Parathyroid adenoma (tissue), 2 donors: ENCODE results near the gene HOXD11.

Experiments used
- H2AFZ ChIP-seq: fragments of 300-600 bp; sonication (generic); one replicate; pipeline ENCODE4 v1.7.0; 2017; ENCODE audit warnings: antibody characterized with exemption, mild to moderate bottlenecking
- H3K27ac ChIP-seq: fragments of 300-600 bp; sonication (generic); one replicate; pipeline ENCODE4 v1.7.0; 2017
- H3K27me3 ChIP-seq: fragments of 300-600 bp; sonication (generic); one replicate; pipeline ENCODE4 v1.7.0; 2017; ENCODE audit warnings: low read length; ENCODE audit not compliant: control insufficient read depth, insufficient read depth
- H3K36me3 ChIP-seq: fragments of 300-600 bp; sonication (generic); one replicate; pipeline ENCODE4 v1.7.0; 2017; ENCODE audit warnings: low read length; ENCODE audit not compliant: control insufficient read depth, insufficient read depth
- H3K4me1 ChIP-seq: fragments of 300-600 bp; sonication (generic); one replicate; pipeline ENCODE4 v1.7.0; 2017; ENCODE audit warnings: control low read depth
- H3K4me2 ChIP-seq: fragments of 300-600 bp; sonication (generic); one replicate; pipeline ENCODE4 v1.7.0; 2017; ENCODE audit warnings: low read length
- H3K4me3 ChIP-seq: fragments of 300-600 bp; sonication (generic); one replicate; pipeline ENCODE4 v1.7.0; 2017; ENCODE audit warnings: low read depth, low read length
- H3K79me2 ChIP-seq: fragments of 300-600 bp; sonication (generic); one replicate; pipeline ENCODE4 v1.7.0; 2017; ENCODE audit warnings: control low read depth
- H3K9ac ChIP-seq: fragments of 300-600 bp; sonication (generic); one replicate; pipeline ENCODE4 v1.7.0; 2017; ENCODE audit warnings: mild to moderate bottlenecking
- H3K9me3 ChIP-seq: fragments of 300-600 bp; sonication (generic); one replicate; pipeline ENCODE4 v1.7.0; 2017; ENCODE audit warnings: low read length; ENCODE audit not compliant: control insufficient read depth
- CTCF ChIP-seq: fragments of 300-600 bp; sonication (generic); IDR thresholded peaks from one replicate; pipeline ENCODE4 v1.7.0; 2017; ENCODE audit warnings: antibody characterized with exemption, mild to moderate bottlenecking
- donor health status: primary hyperparathyroidism.

Gene HOXD11

GRCh38 chr2:176082824-176083751, 24.0 kb upstream of the HOXD11 start:
- Histone ChIP-seq H3K36me3 (no peaks in the 10 kb centered on the region), H3K79me2 (no peaks in the 10 kb centered on the region), H3K27ac (no peak overlapping the region), H3K9me3 (peaks cover 5% of the 10 kb centered on the region), H3K4me3 (no peak overlapping the region), H3K27me3 (peaks cover 52% of the 10 kb centered on the region), H3K4me2 (no peak overlapping the region), H3K9ac (no peak overlapping the region), H3K4me1 (no peaks in the 10 kb centered on the region), H2AFZ (no peak overlapping the region)
- TF ChIP-seq CTCF = no peak

GRCh38 chr2:176083796-176084261, 23.3 kb upstream of the HOXD11 start, which contains the start of gene EVX2:
EVX2 (minus strand) TSS chr2:176083962; CDS start chr2:176083776, 186 bp downstream.
- H3K27me3 ChIP-seq = peaks cover 52% of the 10 kb centered on the region
- H3K4me3 ChIP-seq = no peak within 1 kb of the TSS

GRCh38 chr2:176084611-176085119, 22.4 kb upstream of the HOXD11 start:
- TF ChIP-seq CTCF = no peak
- Histone ChIP-seq H3K4me2 (no peak overlapping the region), H3K4me3 (no peak overlapping the region), H3K4me1 (no peaks in the 10 kb centered on the region), H3K9me3 (peaks cover 5% of the 10 kb centered on the region), H3K27ac (no peak overlapping the region), H3K36me3 (no peaks in the 10 kb centered on the region), H3K27me3 (peaks cover 55% of the 10 kb centered on the region), H2AFZ (no peak overlapping the region), H3K79me2 (no peaks in the 10 kb centered on the region), H3K9ac (no peak overlapping the region)

More at GRCh38 chr2:176083796-176084261, 23.3 kb upstream of the HOXD11 start, which contains the start of gene EVX2:
- Histone ChIP-seq H3K27ac (no peak within 1 kb of the TSS), H3K36me3 (no peaks in the 10 kb centered on the region), H2AFZ (no peak within 1 kb of the TSS), H3K9ac (no peak within 1 kb of the TSS), H3K4me2 (no peak within 1 kb of the TSS), H3K79me2 (no peaks in the 10 kb centered on the region), H3K4me1 (no peaks in the 10 kb centered on the region), H3K9me3 (peaks cover 5% of the 10 kb centered on the region)
- TF ChIP-seq CTCF = no peak

- Histone ChIP-seq H3K9ac (no peak overlapping the region), H3K4me1 (no peaks in the 10 kb centered on the region), H3K27ac (no peak overlapping the region), H3K9me3 (peaks cover 5% of the 10 kb centered on the region), H3K27me3 (peaks cover 61% of the 10 kb centered on the region), H2AFZ (no peak overlapping the region), H3K4me2 (no peak overlapping the region), H3K79me2 (no peaks in the 10 kb centered on the region), H3K36me3 (no peaks in the 10 kb centered on the region), H3K4me3 (no peak overlapping the region)
- no peak for TF ChIP-seq CTCF
Observed at GRCh38 chr2:176085120-176085788, 21.8 kb upstream of the HOXD11 start.
